CD14-positive monocyte (primary cell): ENCODE data around the gene DACT2. TPM values are rescaled to one million over a fixed set of nuclear protein-coding genes. Genes with fewer than 3 reads are reported as not detected.

Experiments
- DNase-seq, 3 donors: peaks; one replicate each; pipeline ENCODE4 v3.0.0-alpha.2; 2011 to 2022
- H2AFZ ChIP-seq: 2 replicates; pipeline ENCODE4 v1.6.0; 2012; ENCODE audit warnings: mild to moderate bottlenecking, low read depth, low read length, inconsistent platforms; ENCODE audit not compliant: insufficient read depth, poor library complexity, severe bottlenecking
- H3K27ac ChIP-seq, 2 donors: 1 replicate in 1 of 2; 2 replicates in 1 of 2; pipeline ENCODE4 v1.5.1; 2012 to 2013; ENCODE audit warnings: low read length in 2 of 2, control low read depth in 1 of 2, inconsistent platforms in 1 of 2, low read depth in 1 of 2, mild to moderate bottlenecking in 1 of 2
- H3K27me3 ChIP-seq, 2 donors: one replicate each; pipeline versions ENCODE4 v1.6.0 to v1.6.1; 2011 to 2013; ENCODE audit warnings: low read length in 2 of 2; ENCODE audit not compliant: control insufficient read depth in 2 of 2, insufficient read depth in 2 of 2
- H3K36me3 ChIP-seq, 2 donors: replicated peaks in 1 of 2; 1 replicate in 1 of 2; 2 replicates in 1 of 2; pipeline versions ENCODE4 v1.5.1 to v1.6.1; 2012 to 2013; ENCODE audit warnings: low read length in 2 of 2, control low read depth in 1 of 2, inconsistent platforms in 1 of 2, mild to moderate bottlenecking in 1 of 2; ENCODE audit not compliant: insufficient read depth in 2 of 2, control insufficient read depth in 1 of 2
- H3K4me1 ChIP-seq, 2 donors: 1 replicate in 1 of 2; 2 replicates in 1 of 2; pipeline versions ENCODE4 v1.5.1 to v1.6.1; 2012 to 2013; ENCODE audit warnings: low read length in 2 of 2, control low read depth in 1 of 2, inconsistent platforms in 1 of 2, mild to moderate bottlenecking in 1 of 2, moderate library complexity in 1 of 2; ENCODE audit not compliant: insufficient read depth in 2 of 2, control insufficient read depth in 1 of 2
- H3K4me2 ChIP-seq: replicated peaks from 2 replicates; pipeline ENCODE3; 2012; ENCODE audit warnings: low read length, moderate library complexity, mild to moderate bottlenecking; ENCODE audit not compliant: poor library complexity, severe bottlenecking; ENCODE audit errors: extremely low read depth
- H3K4me3 ChIP-seq, 3 experiments: fragments of 200-600 bp in 1 of 3; sonication (generic) in 1 of 3; replicated peaks in 1 of 3; 1 replicate in 2 of 3; 2 replicates in 1 of 3; pipeline ENCODE4 v1.5.1; 2011 to 2013; ENCODE audit warnings: low read length in 3 of 3, mild to moderate bottlenecking in 3 of 3, control low read depth in 2 of 3, low read depth in 2 of 3, inconsistent platforms in 1 of 3, moderate library complexity in 1 of 3
- H3K79me2 ChIP-seq: 2 replicates; pipeline ENCODE4 v1.6.0; 2012; ENCODE audit warnings: mild to moderate bottlenecking, control low read depth, inconsistent platforms, low read length, moderate library complexity; ENCODE audit not compliant: insufficient read depth
- H3K9ac ChIP-seq: 2 replicates; pipeline ENCODE4 v1.6.0; 2017; ENCODE audit warnings: low read length, mild to moderate bottlenecking; ENCODE audit not compliant: insufficient read depth, poor library complexity, severe bottlenecking
- H3K9me3 ChIP-seq, 2 donors: replicated peaks in 1 of 2; 1 replicate in 1 of 2; 2 replicates in 1 of 2; pipeline versions ENCODE4 v1.5.1 to v1.6.1; 2012 to 2013; ENCODE audit warnings: low read length in 2 of 2, control low read depth in 1 of 2; ENCODE audit not compliant: control insufficient read depth in 1 of 2, insufficient read depth in 1 of 2
- H4K20me1 ChIP-seq: 2 replicates; pipeline ENCODE4 v1.6.0; 2012; ENCODE audit warnings: mild to moderate bottlenecking, low read length, control low read depth, moderate library complexity; ENCODE audit not compliant: insufficient read depth
- H3K27ac Mint-ChIP-seq, 7 donors: one replicate each; pipeline ENCODE4 v1.8.0; 2020; ENCODE audit warnings: mild to moderate bottlenecking in 7 of 7, mixed read lengths in 7 of 7, moderate library complexity in 6 of 7, inconsistent platforms in 2 of 7
- H3K27me3 Mint-ChIP-seq, 3 donors: one replicate each; pipeline ENCODE4 v1.8.0; 2021 to 2022; ENCODE audit warnings: low read depth in 3 of 3, mild to moderate bottlenecking in 3 of 3, mixed read lengths in 3 of 3, moderate library complexity in 3 of 3, inconsistent platforms in 1 of 3
- H3K36me3 Mint-ChIP-seq, 2 donors: one replicate each; pipeline ENCODE4 v1.8.0; 2020; ENCODE audit warnings: mixed read lengths in 2 of 2, inconsistent platforms in 1 of 2, mild to moderate bottlenecking in 1 of 2
- H3K4me1 Mint-ChIP-seq: one replicate; pipeline ENCODE4 v1.8.0; 2020; ENCODE audit warnings: mild to moderate bottlenecking, mixed read lengths
- H3K4me3 Mint-ChIP-seq, 2 donors: one replicate each; pipeline ENCODE4 v1.8.0; 2020; ENCODE audit warnings: mild to moderate bottlenecking in 2 of 2, mixed read lengths in 2 of 2, moderate library complexity in 1 of 2
- H3K9me3 Mint-ChIP-seq, 7 donors: one replicate each; pipeline ENCODE4 v1.8.0; 2020 to 2022; ENCODE audit warnings: mixed read lengths in 7 of 7, mild to moderate bottlenecking in 6 of 7, moderate library complexity in 6 of 7, inconsistent platforms in 2 of 7
- CTCF ChIP-seq: fragments of 200-600 bp; IDR thresholded peaks from one replicate; pipeline ENCODE4 v1.8.0; 2022; ENCODE audit warnings: antibody characterized with exemption, mild to moderate bottlenecking
- WGBS: methylation state at CpG from one replicate; pipeline ENCODE4 v1.1.5; 2013; ENCODE audit warnings: missing lambda C conversion rate; ENCODE audit not compliant: insufficient coverage; 5-methylcytosine and 5-hydroxymethylcytosine counted together
- intact Hi-C, 2 donors: fragments of 100-400 bp; cut with micrococcal nuclease; formaldehyde crosslinking; loops; one replicate each; pipeline versions ENCODE4 v1.15.0 to v1.15.1; 2023
- polyA plus RNA-seq, 3 donors: library from polyadenylated mRNA; depleted of rRNA in 1 of 3; unstranded in 2 of 3; stranded (reverse) in 1 of 3; fragments of 300-500 nt in 2 of 3; fragments of >200 nt in 1 of 3; fragmentation: Illumina TruSeq in 2 of 3; gene quantifications; 1 replicate in 2 of 3; 2 replicates in 1 of 3; pipeline ENCODE4 v1.2.3, GENCODE V29; 2012 to 2021

The DACT2 gene
- polyA plus RNA-seq, 3 donors: not detected

- TF ChIP-seq CTCF: no peak
- Histone ChIP-seq H2AFZ (no peak overlapping the region), H3K4me2 (no peak overlapping the region), H3K36me3 (no peaks in the 10 kb centered on the region), H3K27ac (no peak overlapping the region), H3K4me1 (no peaks in the 10 kb centered on the region), H3K9me3 (no peaks in the 10 kb centered on the region), H4K20me1 (no peaks in the 10 kb centered on the region), H3K4me3 (no peak overlapping the region), H3K27me3 (no peaks in the 10 kb centered on the region), H3K79me2 (no peaks in the 10 kb centered on the region), H3K9ac (no peak overlapping the region)
- peaks cover 0 to 1% (median 0%) of the 10 kb centered on the region in 3 donors for H3K27me3 Mint-ChIP-seq
- no peaks in the 10 kb centered on the region for H3K4me1 Mint-ChIP-seq
- no peak overlapping the region for H3K27ac Mint-ChIP-seq
- intact Hi-C loops: no loop called here
- DNase-seq: no peak
- 59% methylated on average over 27 of the region's 28 CpGs for WGBS
- H3K36me3 Mint-ChIP-seq: no peaks in the 10 kb centered on the region
- peaks cover 0 to 2% (median 0%) of the 10 kb centered on the region in 7 donors for H3K9me3 Mint-ChIP-seq
- no peak overlapping the region for H3K4me3 Mint-ChIP-seq
Observed at GRCh38 chr6:168355716-168356522, 36.3 kb upstream of the DACT2 start.

GRCh38 chr6:168354338-168354737 lies 34.8 kb upstream of the DACT2 start:
- Histone ChIP-seq H4K20me1 (no peaks in the 10 kb centered on the region), H3K4me1 (no peaks in the 10 kb centered on the region), H3K9ac (no peak overlapping the region), H3K36me3 (no peaks in the 10 kb centered on the region), H2AFZ (no peak overlapping the region), H3K79me2 (no peaks in the 10 kb centered on the region), H3K27me3 (no peaks in the 10 kb centered on the region), H3K4me2 (no peak overlapping the region), H3K9me3 (no peaks in the 10 kb centered on the region), H3K4me3 (no peak overlapping the region), H3K27ac (no peak overlapping the region)
- Mint-ChIP-seq H3K27me3 (peaks cover 0 to 1% (median 0%) of the 10 kb centered on the region in 3 donors), H3K4me3 (no peak overlapping the region), H3K27ac (no peak overlapping the region), H3K36me3 (no peaks in the 10 kb centered on the region), H3K9me3 (peaks cover 0 to 4% (median 0%) of the 10 kb centered on the region in 7 donors), H3K4me1 (no peaks in the 10 kb centered on the region)
- no peak for DNase-seq
- TF ChIP-seq CTCF: no peak
- 92% methylated on average over 5 of the region's 10 CpGs for WGBS
- intact Hi-C loops: no loop called here
